HG02571 (cell line): ENCODE measurements around the gene DACH2.

Experiments used
- ATAC-seq: cut with Tn5 transposase; IDR thresholded peaks from one replicate; pipeline ENCODE4 v1.9.1; 2021; ENCODE audit warnings: mild to moderate bottlenecking, moderate library complexity; ENCODE audit not compliant: unreplicated experiment

Gene DACH2

DNA sequence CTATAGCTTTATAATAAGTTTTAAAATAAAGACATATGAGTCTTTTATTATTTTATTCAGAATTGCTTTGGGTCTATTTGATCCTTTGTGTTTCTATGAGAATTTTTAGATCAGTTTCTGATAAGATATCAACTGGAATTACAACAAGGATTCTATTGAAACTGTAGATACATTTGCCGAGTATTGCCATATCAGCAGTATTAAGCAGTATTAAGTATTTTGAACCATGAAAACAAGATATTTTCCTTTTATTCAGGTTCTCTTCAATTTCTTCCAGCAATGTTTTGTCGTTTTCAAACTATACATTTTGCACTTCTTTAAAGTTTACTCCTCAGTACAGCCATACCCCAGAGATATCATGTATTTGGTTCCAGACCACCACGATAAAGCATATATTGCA lies 598.8 kb downstream of the DACH2 start:
- ATAC-seq = no peak

GRCh38 chrX:86805241-86805640 lies 657.0 kb downstream of the DACH2 start:
- no peak for ATAC-seq

DNA sequence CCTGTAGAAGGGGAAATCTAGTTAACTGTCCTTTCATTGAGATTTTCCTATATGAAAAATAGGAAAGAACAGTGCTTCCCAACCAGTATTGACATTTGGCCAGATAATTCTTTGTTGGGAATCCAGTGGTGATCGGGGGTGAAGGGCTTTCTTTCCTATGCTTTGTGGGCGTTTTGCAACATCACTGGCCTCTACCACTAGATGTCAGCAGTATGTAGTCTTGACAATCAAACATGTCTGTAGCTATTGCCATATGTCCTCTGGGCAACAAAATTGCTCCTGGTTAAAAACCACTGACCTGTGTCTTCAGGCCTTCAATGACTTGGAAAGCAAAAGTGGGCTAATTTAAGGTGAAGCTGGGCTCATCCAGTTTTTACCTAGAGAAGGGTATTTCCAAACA lies 658.5 kb downstream of the DACH2 start:
- no peak for ATAC-seq

GRCh38 chrX:86809651-86810050 lies 661.4 kb downstream of the DACH2 start:
- no peak for ATAC-seq

DNA sequence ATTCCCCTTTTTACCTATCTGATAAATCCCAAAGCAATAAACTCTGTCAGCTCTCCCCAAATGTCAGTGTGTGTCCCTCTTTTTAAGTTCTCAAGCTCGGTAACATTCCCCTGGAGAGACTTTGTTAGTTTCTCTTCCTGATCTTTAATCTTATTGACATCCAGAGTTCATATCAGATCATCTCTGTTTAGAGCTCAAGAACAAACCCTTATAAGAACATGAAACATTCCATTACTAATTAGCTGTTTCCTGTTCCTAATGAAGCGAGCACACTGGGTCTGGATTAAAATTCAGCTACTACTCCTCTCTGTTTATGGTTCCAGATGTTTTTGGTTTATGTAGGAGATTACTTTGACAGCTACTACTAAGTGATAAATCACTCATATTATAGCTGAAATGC lies 681.5 kb downstream of the DACH2 start:
- no peak for ATAC-seq

GRCh38 chrX:86830685-86831084 lies 682.4 kb downstream of the DACH2 start:
- no peak for ATAC-seq

DNA sequence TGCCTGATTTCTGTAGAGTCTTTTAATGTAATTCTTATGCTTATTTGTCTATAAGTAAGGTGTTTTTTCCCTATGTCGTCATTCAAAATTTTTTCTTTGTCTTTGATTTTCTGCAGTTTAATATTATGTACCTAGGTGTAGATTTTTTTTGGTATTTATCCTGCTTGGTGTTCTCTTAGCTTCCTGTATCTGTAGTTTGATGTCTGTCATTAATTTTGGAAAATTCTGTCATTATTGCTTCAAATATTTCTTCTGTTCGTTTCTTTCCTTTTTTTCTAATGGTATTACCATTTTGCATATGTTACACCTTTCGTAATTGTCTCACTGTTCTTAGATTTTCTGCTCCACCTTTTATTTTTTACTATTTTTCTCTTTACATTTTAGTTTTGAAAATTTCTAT lies 696.9 kb downstream of the DACH2 start:
- ATAC-seq = no peak
